Cerebellar cortex (tissue), 1 donor: Measurements from ENCODE around the gene SLC4A4.
"Not testable (repeated sequence)": the region's sequence is repeated elsewhere in the genome, so short reads cannot be mapped to it uniquely, and the experiment has no call there.

Experiments used
- DNase-seq: peaks from one replicate; pipeline ENCODE4 v3.0.0-alpha.2; 2015; ENCODE audit warnings: low spot score

SLC4A4 gene

DNA sequence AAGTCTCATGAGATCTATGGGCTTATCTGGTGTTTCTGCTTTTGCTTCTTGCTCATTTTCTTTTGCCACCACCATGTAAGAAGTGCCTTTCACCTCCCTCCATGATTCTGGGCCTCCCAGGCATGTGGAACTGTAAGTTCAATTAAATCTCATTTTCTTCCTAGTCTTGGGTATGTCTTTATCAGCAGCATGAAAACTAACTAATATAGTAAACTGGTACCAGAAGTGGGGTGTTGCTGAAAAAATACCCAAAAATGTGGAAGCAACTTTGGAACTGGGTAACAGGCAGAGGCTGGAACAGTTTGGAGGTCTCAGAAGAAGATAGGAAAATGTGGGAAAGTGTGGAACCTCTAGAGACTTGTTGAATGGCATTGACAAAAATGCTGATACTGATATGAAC, 70.1 kb downstream of the SLC4A4 start:
- DNase-seq: not testable (repeated sequence)

DNA sequence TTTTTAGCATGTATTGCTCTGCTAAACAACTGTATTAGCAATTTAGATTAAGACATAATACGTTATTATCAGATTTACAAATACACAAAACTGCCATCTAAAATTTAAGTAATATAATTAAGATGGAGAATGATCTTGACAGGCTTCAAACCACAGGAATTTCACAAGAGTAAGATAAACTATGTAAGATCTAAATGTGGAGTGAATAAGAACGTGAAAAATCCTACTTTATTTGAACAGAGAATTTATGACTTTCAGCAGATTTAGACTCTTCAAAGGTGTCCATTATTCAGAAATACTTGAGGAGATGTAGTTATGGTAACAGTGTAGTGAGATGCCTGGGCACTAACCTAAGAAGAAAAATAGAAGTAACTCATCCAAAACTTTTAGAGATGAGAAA, 73.2 kb downstream of the SLC4A4 start:
- no peak for DNase-seq

DNA sequence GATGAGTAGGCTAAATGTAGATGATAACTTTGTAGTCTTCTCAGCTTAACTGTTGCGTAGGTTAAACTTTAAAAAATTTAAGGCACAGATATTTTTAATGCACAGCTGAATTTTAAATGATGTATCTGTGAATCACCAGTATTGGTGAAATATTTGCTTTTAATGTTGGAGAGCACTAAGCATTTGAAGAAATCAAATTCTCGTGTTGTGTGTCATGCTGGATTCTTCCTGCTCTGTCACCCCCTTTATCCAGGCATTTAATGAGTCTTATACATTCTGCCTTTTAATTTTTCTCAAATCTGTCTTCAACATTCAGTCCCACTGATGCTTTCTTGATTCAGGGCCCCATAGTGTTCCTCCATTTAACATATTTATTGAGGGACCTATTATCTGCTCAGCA, 76.7 kb downstream of the SLC4A4 start:
- no peak for DNase-seq

DNA sequence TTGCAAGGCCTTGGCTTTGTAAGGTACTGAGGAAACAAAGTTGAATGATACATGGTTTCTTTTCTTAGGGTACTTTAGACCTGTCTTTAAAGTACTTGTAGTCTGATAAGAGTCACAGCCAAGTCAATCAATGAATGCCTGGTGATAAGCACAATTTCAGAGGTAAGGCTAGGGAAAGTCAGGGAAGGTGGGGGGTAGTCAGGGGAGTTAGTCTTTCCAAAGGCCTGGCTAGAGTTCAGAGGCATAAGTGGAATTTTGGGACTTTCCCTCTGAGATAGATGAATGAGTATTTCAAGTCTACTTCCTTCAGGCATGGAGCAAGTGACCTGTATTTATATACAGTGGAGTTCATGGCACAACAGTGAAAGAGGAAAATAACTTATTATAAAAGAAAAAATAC, 78.3 kb downstream of the SLC4A4 start:
- no peak for DNase-seq

DNA sequence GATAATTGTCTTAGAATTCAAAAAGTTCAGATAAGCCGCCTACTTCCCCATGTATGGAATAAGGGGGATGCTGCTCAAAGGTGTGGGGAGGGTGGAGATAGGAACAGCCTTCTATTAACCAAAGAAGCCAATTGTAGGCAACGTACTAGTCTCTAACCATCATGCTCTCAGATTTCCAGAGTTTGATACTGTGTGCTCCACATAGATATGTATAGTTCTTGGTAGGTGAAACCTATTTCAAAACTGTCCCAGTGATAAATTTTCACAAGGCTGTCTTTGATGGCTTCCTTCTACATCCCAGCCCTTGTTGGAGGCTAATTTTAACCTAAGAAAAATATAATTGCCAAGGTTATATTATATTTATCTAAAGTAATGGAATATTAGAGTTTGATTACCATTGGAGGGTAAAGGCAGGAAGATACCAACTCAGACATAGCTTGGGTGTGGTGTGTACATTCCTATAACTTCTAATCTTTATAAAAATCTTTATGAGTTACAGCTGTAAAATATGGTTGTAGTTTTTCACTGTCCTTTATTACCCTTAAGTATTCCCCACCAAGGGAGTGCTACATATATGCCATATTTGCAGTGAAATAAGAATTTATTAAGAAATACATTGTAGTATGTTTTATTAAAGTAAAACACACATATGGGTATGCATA, 87.7 kb downstream of the SLC4A4 start:
- no peak for DNase-seq

DNA sequence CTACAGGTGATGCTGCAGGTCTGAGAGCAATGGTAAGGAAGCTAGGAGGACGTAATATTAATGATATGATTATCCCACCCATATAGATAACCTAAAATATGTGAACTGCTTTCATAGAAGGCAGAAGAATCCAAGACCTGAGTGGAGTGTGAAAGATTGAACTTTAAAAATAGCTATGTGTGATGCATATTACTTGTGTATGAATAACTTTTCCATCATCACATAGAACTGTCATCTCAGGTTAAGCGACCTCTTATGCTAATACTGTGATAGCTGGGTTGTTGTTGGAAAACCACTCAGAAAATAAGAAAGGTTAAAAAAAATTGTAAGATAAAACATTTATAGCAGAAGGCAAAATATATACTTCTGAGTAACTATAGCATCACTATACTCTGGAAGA, 90.3 kb downstream of the SLC4A4 start:
- no peak for DNase-seq

DNA sequence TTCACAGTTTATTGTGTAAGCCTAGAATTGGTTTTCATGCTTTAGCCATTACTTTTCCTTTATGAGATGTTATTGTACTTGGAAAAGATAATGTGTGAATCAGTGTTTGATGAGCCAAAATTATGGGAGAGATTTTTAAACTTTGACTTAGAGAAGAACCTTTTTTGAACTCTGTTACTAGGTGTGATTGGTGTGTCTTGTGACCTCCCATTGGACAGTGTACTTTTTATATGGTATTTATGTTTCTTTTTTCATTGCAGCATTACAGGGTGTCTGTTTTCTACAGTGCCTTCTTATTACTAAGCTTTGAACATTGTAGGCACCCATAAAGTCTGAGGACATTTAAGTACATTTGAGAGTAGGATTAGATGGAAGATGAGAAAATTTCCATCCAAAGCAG, 91.1 kb downstream of the SLC4A4 start:
- no peak for DNase-seq

DNA sequence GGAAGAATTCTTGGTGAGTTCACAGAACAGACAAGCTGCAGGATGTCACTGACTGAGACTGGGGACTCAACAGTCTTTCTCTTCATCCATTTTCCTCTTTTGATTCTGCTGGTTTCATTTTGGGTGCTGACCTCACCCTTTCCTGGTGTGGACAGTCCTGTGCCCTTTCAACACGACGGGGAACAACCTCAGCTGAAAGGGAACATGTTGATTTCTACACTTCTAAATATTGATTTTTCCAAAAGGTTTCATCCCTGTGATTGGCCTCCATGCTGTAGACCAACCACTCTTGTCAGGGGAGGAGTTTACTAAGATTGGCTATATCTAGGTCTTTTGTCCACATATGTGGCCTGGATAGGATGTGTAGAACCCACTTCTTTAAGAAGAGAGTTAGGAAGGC, 91.8 kb downstream of the SLC4A4 start:
- DNase-seq: no peak

DNA sequence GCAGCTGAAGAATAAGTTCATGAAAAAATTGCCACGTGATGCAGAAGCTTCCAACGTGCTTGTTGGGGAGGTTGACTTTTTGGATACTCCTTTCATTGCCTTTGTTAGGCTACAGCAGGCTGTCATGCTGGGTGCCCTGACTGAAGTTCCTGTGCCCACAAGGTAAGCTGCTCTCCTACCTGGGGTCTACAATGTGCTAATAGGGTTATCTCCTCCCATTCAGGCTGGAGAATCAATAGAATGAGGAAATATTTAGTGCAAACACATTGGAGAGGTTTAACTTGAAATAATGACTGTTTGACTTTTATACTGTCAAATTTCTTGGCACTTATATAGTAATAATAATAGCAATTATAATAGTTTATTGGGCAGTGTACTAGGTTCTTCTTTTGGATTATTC, 101.8 kb downstream of the SLC4A4 start:
- no peak for DNase-seq

DNA sequence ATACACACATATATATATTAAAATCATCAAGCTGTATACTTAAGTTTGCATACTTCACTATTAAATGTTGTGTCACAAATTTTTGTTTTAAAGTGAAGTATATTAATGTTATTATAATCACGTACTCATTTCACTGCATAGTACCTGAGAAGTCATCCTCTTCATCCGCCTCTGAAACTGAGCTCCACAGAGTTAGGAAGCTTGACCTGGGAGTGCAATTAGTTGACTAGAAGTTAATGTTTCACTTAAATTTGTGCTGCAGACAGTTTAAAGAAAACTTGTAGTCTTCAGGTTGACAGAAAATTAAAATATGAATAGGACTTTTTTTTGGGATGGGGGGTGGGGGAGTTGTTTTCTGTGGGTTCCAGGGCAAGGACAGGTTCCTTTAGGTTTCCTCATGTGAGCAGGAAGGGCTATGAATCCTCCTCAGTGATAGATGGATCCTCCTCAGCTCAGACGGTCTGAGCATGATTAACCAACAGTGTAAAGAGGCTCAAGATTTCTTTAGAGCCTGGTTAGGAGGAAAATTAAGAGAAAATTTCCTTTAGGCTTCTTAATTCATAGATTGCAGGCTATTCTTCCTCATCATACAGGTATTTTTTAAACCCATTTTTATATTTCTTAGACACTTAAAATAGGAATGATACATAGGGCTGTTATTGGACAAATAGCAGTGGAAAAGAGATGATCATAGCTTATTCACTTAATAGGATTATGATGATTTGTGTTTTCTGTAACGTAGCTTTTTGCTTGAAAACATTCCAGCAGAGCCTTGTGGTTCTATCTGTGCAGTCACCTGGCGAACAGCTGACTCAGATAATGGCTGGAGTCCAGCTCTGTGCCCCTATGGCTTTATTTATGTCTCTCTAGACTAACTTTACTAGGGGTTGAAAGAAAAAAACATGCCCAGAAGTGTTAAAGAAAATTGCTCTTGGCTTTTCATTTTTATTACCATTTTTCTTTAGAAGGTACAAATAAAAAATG, 102.7 kb downstream of the SLC4A4 start:
- DNase-seq: peak; percentile 42

DNA sequence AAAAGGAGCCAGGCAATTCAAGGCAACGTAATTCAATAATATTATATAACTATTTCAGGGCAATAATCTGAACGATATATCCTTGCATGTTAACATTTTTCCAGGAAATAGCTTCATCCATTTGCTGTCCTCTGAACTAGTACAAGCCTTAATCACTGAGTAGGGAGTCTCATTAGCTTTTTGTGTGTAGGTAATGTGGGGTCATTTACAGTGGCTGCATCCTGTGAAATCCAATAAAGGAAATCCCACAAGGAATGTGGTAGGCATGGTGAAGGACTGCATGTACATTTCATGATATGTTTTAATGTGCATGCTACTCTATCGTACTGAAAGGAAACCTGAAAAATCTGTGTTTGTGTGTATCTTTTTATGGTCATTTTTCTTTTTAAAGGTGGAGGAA, 103.5 kb downstream of the SLC4A4 start:
- no peak for DNase-seq

DNA sequence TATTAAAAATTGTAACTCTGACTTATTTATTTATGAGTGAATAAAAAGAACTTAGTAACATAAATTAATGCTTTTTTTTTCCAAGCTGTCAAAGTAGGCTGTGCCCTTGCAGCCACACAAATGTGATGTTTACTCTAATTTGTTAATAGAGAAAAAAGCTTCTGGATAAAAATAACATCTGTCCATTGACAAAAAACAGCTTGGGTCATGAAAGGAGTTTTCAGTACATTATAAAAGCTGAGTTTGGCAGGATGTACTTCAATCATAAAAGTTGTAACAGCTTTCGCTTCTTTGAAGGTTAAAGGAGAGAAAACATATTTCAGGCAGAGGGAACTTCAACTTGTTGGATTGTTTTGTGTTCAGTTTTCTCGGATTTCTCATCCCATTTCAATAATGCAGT, 105.6 kb downstream of the SLC4A4 start:
- no peak for DNase-seq

DNA sequence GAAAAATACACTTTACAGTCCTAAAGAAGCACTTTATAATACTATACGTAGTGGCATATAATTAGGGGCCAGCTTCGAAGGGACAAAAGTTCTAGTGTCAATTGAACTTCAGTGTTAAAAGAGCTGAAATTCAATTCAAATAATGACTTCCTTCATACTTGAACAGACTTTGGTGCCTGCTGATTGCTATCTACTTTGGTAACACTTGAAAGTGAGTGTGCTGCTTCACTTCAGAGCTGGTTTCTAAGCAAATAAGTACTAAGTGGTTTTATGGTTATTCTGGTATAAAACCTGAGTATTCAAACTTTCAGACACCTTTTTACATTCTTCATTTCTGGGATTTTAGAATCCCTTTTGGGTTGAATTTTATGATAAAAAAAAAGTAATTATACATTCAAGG, 107.0 kb downstream of the SLC4A4 start:
- DNase-seq: no peak

DNA sequence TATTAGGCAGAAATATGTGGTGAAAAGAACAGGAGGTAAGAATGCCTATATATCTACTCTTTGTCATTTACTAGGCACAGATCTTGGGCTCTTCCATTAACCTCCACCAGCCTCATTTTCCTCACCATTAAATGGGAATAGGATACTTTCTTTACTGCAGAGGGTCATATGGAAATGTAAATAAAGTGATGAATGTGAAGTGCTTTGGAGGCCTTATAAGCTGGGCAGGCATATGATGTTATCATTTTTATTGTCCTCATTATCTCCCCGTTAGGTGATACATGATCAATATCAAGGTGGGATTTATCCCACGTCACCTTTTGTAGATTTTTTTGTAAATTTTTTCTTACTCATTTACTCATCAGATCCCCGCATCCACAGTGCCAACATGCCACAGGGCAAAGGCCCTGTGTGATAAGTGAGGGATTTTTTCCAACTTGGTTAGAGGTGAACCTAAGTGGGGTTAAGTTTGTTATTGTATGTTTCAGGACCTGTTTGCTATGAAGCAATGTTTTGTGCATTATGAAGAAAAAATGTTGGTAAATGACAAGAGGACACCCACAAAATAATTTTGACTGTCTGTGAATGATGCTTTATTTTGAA, 107.8 kb downstream of the SLC4A4 start:
- no peak for DNase-seq

DNA sequence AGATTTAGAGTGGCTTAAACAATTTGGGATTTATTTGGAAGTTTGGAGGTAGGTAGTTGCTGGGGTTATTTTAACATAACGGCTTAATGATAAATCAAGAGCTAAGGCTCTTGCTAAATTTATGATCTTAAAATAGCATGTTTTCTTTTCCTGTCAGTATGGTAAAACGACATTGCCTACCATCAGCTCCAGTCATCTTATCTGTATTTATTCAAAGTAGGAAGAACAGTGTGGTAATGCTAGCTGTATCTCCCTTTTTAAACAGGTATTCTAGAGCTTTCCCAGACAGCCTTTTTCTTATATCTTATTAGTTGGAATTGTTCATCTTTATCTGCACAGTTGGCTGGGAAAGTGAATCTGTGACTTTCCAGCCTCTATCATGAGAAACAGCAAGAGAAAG, 110.2 kb downstream of the SLC4A4 start:
- no peak for DNase-seq

DNA sequence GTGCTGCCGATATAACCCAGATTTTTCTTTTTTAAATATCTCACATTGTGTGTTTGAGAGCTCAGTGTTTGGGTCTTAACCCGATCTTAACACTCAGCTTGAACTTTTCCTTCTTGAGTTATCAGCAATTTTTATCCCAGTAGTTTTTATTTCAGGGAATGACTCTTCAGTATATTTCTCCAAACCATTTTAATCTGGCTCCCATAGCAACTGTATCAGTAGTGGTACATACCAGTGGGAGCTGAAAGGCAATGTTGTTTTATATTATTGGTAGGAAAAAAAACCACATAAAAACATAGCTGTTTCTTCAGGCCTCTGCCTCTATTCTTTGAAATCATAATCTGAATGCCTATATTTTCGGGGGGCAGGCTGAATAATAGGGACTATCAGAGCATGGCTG, 111.1 kb downstream of the SLC4A4 start:
- DNase-seq: no peak

DNA sequence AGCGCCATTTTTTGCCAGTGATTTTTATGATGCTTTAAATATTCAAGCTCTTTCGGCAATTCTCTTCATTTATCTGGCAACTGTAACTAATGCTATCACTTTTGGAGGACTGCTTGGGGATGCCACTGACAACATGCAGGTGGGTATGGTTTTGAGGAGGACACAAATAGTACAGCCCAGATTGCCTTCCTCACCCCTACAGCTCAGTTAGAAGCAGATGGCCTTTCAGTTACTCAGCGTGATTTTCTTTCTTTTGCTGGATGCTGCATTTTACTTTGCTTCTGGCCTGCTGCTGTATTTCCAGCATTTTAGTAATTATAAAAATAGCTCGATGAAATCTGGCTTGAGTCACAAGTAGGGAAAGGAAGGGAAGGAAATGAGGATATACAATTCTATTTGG, 114.7 kb downstream of the SLC4A4 start:
- DNase-seq: peak; percentile 97

DNA sequence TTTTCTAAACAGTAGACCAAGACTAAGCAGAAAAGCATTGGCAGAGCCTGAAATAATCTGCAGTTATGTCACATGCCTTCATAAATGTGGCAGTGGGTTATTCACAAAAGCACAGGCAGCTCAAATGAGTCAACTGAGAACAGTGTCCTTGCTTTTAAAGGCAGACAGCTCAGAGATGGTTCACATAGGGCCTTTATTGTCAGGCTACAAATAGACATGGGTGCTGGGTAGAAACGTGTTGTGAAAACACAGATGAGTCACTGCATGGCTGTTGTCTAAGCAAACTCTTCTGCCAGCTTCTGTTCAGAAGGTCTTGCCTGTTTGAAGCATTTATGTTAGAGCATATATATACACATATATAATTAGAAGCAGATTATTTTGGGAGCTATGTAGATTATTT, 118.0 kb downstream of the SLC4A4 start:
- no peak for DNase-seq

DNA sequence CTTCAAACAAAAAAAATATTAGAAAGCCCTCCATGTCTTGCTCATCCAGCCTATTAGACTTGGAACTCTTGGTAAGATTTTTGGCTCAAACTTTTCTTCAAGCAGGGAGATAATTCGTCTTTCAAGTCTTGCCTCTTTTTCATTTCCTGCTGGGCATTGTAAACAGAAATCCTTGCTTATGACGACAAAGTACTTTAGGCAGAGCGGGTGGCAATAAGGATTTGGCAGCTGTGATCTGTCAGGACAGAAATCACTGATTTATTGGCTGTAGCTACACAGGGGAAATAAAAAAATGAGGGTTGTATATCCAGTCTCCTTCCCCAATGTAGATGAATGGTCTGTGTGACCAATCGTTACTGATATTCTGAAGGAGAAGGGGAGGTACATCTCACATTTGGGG, 121.6 kb downstream of the SLC4A4 start:
- DNase-seq: no peak

DNA sequence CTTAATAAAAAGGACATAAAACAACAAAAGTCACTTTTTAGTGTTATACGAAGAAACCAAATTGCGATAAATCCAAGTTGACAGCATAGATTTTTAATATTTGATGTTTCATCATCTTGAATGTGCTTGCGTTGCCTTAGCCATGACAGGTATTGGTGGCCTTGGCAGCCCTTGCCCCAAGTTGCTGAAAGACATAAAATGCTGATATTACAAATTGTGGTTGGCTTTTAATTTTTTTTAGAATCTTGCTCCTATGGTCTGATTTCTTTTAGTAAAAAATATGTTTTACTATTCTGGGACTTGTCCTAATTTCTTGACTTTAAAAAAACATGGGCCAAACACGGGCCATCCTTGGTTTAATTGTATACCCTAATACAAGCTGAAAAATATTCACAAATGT, 122.6 kb downstream of the SLC4A4 start:
- DNase-seq: no peak

DNA sequence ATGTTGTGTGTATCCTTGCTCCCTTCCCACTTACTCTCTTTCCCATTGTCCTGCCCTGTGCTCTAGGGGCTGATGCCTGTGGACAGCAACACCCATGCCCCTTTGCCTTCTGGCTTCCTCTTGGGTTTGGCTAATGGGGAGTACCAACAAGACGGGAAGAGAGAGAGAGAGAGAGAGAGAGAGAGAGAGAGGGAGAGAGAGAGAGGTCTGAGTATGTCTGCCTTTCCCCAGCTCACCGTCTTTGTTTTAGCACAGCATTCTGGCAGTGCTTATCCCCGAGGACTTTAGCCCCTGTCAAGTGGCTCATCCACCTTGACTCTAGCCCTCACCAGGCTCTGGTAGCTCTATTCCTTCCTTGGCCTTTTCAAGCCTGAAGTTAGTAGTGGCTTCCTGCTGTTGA, 128.0 kb downstream of the SLC4A4 start:
- DNase-seq: no peak

DNA sequence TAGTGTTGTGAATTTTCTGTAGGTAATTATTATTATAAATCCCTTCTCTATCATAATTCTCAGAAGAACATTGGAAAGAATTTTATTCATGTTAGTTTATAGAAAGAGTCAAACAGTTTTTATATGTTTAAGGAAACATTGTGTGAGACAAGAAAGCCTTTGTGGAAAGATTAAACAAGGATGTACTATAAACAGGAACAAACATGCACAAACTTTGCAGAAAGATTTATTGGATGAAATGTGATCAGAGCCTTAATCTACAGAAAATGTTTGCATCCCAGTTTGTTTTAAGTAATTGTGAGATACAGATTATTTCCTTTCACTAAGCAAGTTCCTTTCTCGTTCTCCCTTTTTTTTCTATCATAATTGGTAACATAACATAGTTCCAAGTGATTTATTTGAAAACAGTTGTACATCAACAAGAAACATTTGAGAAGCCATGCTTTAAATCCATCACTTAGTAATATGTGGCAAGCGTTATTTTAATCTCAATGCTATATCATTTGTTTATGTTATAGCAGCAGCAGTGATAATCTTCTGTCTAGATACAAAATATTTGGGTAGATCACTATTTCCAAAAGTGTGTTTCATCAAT, 129.4 kb downstream of the SLC4A4 start:
- DNase-seq: no peak

DNA sequence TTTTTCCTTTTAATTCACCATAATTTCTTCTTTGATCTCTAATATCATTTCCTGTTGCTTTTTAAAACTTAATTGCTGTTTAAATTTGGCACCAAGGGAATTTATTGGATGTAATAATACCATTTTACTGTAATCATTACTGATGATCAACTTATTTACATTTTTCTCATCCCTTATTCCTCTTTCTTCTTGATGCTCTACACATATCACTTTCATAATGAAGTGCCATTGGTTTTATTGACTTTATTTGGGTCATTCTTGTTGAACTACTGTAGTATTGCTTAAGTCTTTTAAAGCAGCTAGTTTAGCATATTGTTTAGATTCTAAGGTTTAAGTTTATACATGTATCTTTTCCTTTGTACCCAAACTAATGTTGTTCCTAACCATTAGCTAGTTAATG, 130.7 kb downstream of the SLC4A4 start:
- DNase-seq: no peak
